Esophagus squamous epithelium (tissue), 4 donors: ENCODE measurements around the gene CCNL2.

ENCODE experiments used
- CTCF ChIP-seq, 6 experiments: fragments of 450-650 bp in 4 of 6; fragments of 200-600 bp in 2 of 6; sonication (generic) in 2 of 6; IDR thresholded peaks; one replicate each; pipeline ENCODE4 v1.5.1; 2016 to 2019; ENCODE audit warnings: antibody characterized with exemption in 6 of 6, mild to moderate bottlenecking in 4 of 6, moderate library complexity in 4 of 6
- POLR2A ChIP-seq, 4 donors: fragments of 450-650 bp; IDR thresholded peaks; one replicate each; pipeline ENCODE4 v1.6.1; 2017; ENCODE audit warnings: antibody characterized with exemption in 4 of 4, mild to moderate bottlenecking in 4 of 4, moderate library complexity in 3 of 4

- no peak for TF ChIP-seq CTCF (IDR thresholded peaks at IDR 0.05)
- TF ChIP-seq POLR2A (IDR thresholded peaks at IDR 0.05) = no peak
Measured at GRCh38 chr1:1364266-1364665, 34.9 kb downstream of the CCNL2 start.
